DMS 273 treated with DMSO at 0.1 percent for 48 hours (cell line): ENCODE data around the gene GSE1.
A peak's percentile ranks its signal among the peaks of the same experiment; 100 is the strongest.

Source experiments
- DNase-seq: peaks from one replicate; lab custom pipeline; 2025; lab: John Stamatoyannopoulos, UW

Gene GSE1

GRCh38 chr16:85634747-85635544, 21.8 kb downstream of the GSE1 start:
- DNase-seq, result no peak

DNA sequence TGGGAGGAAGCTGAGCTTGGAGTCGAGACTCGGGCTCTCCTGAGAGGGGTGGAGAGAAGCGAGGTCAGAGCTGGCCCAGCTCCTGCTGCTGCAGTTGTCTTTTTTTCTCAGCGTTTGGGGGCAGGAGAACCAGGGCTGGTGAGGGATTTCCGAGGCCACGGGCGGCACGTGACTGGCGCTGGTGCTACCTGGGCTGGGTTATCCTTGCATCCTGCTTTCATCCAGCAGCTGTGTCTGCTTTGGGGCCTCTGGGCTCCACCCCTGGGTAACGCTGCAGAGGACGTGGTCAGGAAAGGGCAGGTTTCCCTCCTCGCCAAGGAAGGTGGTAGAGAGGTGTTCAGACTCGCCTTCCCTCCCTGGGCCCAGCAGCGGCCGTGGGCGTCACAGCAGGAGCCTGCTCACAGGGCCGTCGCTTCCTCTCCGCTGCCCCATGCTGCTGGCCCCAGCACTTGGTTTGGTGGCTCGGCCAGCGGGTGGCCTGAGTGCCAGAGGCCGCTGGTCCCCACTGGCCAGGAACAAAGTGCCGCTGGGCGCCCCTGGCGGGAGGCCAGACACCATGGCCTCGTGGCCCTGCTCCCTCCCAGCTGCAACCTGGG, 22.5 kb downstream of the GSE1 start:
- peak; percentile 54 for DNase-seq

DNA sequence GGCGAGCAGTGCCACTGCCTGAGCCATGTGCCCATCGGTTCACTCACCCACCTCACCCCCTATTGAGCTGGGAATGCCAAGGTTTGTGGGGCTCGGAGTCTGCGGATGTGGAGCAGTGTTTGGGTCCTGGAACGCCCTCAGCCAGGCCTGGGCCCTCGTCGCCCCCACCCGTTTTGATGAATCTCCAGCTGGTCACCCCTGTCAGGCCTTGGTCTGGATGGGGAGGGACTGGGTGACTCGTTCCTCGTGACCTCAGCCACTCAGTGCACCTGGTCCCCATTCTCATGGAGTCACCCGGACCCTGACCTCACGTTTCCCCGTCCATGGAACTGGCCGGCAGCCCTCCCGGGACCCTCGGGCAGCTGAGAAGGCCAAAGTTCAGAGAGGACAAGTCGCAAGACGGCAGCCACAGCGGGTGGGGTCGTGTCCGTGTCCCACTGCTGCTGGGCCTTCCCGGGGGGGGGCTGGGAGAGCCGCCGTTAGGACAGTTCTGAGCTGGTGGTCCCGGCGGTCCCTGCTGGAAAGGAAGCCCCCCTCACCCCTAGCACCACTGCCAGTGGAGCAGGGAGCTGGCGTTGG, 23.2 kb downstream of the GSE1 start:
- no peak for DNase-seq

- no peak for DNase-seq
Observed at GRCh38 chr16:85637061-85637807, 24.1 kb downstream of the GSE1 start.

GRCh38 chr16:85637808-85638647, 24.9 kb downstream of the GSE1 start:
- DNase-seq, result peak; percentile 49

GRCh38 chr16:85638695-85639409, 25.7 kb downstream of the GSE1 start:
- no peak for DNase-seq

- peak; percentile 90 for DNase-seq
Observed at GRCh38 chr16:85639529-85640253, 26.6 kb downstream of the GSE1 start.

DNA sequence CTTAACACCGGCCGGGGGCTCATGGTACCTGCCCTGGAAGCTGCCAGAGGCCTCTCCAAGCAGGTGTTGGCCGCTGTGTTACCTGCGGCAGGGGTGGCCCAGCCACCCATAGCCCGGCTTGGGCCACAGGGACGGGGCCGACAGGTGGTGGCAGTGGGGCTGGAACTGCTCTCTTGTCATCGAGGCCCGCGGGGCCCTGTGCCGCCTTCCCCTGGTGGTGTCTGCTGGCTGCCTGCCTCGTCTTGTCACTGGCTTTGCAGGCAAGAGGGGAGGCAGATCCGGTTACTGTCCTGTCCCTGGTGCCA, 27.1 kb downstream of the GSE1 start:
- no peak for DNase-seq

DNA sequence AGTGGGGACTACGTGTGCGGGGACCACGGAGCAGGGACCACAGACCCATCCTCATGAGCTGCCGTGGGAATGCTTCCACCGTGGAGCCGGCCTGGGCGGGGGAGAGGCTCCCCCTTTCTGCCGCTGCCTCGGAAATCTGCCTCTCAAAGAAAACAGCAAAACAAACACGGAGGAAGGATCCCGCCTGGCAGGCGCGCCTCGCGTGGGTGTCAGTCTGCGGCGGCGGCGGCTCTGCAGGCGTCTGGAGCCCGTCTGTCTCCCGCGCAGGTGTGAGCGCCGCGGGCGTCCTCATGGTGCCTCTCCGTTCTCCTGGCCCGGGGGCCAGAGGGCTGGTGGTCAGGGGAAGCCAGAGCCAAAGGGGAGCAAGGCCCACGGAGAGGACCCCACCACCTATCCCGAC, 27.5 kb downstream of the GSE1 start:
- no peak for DNase-seq

DNA sequence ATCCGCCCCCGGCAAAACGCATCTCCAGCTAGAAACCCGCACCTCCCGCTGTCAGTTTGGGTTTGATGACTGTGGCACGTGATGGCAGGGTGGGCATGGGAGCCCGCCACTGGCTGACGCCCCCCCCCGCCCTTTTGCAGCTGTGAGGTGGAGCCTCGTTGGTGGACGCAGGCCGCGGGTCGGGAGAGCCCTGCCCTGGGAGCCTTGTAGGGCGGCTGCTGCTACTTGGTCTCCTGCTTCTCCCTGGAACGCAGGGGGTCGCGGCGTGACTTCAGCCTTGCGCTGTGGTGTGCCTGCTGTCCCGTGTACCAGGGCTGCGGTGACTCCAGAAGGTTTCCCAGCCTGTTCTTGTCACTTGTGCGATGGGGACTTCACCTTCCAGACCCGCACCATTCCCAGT, 28.2 kb downstream of the GSE1 start:
- no peak for DNase-seq

GRCh38 chr16:85641776-85642176, 28.7 kb downstream of the GSE1 start:
- DNase-seq, result peak; percentile 94

- DNase-seq, result no peak
Observed at GRCh38 chr16:85642762-85643358, 29.7 kb downstream of the GSE1 start.

GRCh38 chr16:85643631-85644030, 30.5 kb downstream of the GSE1 start:
- DNase-seq, result no peak

DNA sequence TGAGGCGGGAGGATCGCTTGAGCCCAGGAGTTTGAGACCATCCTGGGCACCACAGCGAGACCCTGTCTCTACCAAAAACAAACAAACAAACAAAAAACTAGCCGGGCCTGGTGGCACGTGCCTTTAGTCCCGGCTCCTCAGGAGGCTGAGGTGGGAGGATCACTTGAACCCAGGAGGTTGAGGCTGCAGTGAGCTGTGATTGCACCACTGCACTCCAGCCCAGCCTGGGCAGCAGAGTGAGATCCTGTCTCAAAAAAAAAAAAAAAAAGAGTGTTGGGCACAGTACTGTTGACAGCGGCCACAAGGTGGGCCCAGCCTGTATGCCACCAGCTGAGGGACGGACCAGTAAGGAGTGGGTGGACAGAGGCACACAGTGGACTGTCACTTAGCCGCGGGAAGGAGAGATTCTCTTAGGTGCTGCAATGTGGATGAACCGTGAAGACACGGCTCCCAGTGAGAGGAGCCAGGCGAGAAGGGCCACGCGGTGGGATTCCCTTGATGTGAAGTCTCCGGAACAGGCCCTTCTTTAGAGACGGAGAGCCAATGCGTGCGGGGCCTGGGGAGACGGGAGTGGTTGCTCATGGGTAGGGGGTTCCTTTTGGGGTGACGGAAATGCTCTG, 31.1 kb downstream of the GSE1 start:
- DNase-seq, result no peak

DNA sequence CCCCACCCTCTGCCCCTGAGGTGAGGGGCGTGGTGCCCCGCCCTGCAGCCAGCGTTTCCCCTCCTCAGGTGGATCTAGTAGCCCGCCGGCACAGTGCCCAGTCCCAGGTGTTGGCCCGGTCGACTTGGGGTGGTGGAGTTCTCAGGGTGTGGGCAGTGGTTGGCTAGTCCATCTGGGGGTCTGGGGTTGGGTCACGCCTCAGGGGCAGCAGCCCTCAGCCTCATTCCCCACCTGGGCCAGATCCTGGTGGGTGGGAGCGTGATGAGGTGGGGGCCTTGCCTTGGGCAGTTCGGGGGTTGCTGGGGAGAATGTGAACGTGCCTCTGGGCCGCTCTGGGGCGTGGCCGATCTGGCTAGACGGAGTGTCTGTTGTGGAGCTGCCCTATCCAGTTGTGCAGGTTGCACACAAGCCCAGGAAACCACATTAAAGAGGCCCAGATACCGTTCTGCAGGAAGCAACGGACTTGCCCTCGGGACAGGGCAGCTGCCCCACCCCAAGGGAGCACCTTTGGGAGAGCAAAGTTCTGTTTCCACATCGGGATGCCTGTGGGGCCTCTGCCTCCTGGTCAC, 32.0 kb downstream of the GSE1 start:
- DNase-seq, result no peak

- DNase-seq, result no peak
Observed at GRCh38 chr16:85646358-85646907, 33.3 kb downstream of the GSE1 start.

DNA sequence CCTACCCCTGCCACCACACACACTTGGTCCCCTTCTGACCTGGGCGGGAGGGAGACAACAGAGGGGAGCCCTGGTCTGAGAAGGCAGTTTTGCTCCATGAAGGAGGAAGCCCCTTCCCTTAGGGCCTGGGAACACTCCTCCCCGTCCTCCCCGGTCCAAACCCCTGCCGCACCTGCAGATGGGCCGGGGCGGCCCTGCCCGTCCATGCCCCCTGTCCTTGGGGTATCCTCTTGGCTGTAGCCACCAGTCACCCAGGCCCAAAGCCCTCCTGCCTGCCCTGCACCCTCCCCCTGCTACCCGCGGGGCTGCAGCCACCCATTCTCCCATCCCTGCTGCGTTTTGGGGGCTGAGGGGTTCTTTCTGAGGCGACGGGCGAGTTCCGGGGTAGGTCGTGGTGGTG, 33.9 kb downstream of the GSE1 start:
- no peak for DNase-seq

GRCh38 chr16:85648070-85648714, 35.1 kb downstream of the GSE1 start:
- no peak for DNase-seq

GRCh38 chr16:85648805-85649204, 35.7 kb downstream of the GSE1 start:
- DNase-seq, result no peak
